OCI-LY7 (cell line): ENCODE data around the gene UACA.
"Not testable (repeated sequence)": the region's sequence is repeated elsewhere in the genome, so short reads cannot be mapped to it uniquely, and the experiment has no call there.

Source experiments
- EZH2phosphoT487 ChIP-seq: fragments of 200-600 bp; sonication (generic); IDR thresholded peaks from 2 replicates; pipeline ENCODE4 v1.6.1; 2018; ENCODE audit warnings: low read depth, borderline replicate concordance, mild to moderate bottlenecking, mixed run types, antibody characterized with exemption, low read length, moderate library complexity, mixed read lengths
- TF ChIP-seq, protein P1 (sequence below): fragments of 200-600 bp; sonication (generic); conservative IDR thresholded peaks from 2 replicates; pipeline ENCODE4 v1.5.1; 2014; ENCODE audit warnings: mild to moderate bottlenecking, antibody characterized with exemption, low read length, moderate library complexity, mixed read lengths

DNA sequence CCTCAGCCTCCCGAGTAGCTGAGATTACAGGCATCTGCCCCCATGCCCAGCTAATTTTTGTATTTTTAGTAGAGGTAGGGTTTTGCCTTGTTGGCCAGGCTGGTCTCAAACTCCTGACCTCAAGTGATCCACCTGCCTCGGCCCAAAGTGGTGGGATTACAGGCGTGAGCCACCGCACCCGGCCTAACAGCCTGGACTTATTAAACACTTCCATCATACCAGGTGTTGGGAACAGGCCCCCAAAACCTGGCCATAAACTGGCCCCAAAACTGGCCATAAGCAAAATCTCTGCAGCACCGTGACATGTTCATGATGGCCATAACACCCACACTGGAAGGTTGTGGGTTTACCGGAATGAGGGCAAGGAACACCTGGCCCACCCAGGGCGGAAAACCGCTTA is 41.0 kb upstream of the UACA start:
- TF ChIP-seq, protein P1, sequence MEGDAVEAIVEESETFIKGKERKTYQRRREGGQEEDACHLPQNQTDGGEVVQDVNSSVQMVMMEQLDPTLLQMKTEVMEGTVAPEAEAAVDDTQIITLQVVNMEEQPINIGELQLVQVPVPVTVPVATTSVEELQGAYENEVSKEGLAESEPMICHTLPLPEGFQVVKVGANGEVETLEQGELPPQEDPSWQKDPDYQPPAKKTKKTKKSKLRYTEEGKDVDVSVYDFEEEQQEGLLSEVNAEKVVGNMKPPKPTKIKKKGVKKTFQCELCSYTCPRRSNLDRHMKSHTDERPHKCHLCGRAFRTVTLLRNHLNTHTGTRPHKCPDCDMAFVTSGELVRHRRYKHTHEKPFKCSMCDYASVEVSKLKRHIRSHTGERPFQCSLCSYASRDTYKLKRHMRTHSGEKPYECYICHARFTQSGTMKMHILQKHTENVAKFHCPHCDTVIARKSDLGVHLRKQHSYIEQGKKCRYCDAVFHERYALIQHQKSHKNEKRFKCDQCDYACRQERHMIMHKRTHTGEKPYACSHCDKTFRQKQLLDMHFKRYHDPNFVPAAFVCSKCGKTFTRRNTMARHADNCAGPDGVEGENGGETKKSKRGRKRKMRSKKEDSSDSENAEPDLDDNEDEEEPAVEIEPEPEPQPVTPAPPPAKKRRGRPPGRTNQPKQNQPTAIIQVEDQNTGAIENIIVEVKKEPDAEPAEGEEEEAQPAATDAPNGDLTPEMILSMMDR, result not testable (repeated sequence)
- not testable (repeated sequence) for TF ChIP-seq EZH2phosphoT487
